ENCODE measurements around the gene EML4.
"Not testable (repeated sequence)": the region's sequence is repeated elsewhere in the genome, so short reads cannot be mapped to it uniquely, and the experiment has no call there.

Gene EML4

GRCh38 chr2:42171396-42171980 lies 2.3 kb downstream of the EML4 start:
- no peak for DNase-seq (ENCODE audit: low read depth)

GRCh38 chr2:42172020-42172419 lies 2.9 kb downstream of the EML4 start:
- no peak for DNase-seq (ENCODE audit: low read depth)

DNA sequence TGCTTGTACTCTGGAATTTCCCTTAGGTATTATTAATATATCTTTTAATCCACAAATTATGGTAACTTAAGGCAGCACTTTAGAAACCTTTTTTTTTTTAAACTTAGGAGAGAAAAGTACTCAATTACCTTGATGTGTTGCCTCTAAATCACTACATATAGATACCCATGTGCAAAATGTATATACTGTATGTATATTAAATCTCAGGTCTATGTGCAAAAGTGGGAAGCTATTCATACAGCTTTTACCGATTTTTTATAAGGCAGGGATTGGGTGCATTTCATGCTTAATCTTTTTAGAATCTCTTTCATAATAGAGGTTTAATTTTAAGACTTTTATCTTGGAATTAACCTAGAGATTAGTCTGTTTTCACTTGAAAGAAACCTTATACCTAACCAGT lies 3.4 kb downstream of the EML4 start:
- no peak for DNase-seq (ENCODE audit: low read depth)

DNA sequence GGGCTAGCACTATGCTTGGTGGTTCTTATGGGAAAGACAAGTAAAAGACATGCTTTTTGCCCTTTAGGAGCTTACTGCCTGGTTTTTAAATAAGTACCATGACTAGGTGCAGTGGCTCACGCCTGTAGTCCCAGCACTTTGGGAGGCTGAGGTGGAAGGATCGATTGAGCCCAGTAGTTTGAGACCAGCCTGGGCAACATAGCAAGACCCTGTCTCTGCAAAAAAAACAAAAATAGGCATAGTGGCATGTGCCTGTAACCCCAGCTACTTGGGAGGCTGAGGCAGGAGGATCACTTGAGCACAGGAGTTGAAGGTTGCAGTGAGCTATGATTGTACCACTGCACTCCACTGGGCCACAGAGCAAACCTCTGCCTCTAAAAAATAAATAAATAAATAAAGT lies 4.3 kb downstream of the EML4 start:
- not testable (repeated sequence) for DNase-seq (ENCODE audit: low read depth)

DNA sequence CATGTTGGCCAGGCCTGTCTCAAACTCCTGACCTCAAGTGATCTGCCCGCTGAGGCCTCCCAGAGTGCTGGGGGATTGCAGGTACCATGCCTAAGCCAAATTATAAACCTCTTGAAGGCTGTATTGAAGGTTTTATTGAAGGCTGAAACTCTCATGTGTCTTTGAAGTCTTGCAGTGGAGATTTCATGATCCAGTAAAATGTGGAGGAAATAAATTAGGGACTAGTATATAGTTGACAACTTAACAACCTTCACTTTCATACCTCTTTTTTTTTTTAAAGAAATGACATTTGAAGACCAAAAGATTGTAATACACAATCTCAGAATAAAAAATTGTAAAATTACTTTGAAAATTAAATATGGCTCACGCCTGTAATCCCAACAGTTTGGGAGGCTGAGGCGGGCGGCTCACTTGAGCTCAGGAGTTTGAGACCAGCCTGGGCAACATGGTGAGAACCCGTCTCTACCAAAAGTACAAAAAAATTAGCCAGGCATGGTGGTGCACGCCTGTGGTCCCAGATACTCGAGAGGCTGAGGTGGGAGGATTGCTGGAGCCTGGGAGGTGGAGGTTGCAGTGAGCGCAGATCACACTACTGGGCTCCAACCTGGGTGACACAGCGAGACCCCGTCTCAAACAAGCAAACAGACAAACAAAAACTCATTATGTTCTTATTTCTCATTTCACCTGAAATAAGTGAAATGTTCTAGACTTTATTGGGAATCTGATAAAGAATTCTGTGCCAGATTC lies 8.0 kb downstream of the EML4 start:
- DNase-seq (ENCODE audit: low read depth), result no peak

DNA sequence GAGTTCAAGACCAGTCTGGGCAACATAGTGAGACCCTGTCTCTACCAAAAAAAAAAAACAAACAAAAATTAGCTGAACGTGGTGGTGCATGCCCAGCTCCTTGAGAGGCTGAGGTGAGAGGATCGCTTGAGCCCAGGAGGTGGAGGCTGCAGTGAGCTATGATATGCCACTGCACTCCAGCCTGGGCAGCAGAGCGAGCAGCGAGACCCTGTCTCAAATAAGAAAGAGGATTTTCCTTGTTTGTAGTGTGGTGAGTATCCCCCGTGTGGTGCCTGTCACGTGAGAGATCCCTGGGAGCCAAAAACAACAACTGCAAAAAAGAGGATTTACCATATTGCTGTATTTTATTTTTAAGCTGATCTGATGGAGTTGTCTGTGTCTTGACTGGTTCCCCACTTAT lies 9.2 kb downstream of the EML4 start:
- no peak for DNase-seq (ENCODE audit: low read depth)

DNA sequence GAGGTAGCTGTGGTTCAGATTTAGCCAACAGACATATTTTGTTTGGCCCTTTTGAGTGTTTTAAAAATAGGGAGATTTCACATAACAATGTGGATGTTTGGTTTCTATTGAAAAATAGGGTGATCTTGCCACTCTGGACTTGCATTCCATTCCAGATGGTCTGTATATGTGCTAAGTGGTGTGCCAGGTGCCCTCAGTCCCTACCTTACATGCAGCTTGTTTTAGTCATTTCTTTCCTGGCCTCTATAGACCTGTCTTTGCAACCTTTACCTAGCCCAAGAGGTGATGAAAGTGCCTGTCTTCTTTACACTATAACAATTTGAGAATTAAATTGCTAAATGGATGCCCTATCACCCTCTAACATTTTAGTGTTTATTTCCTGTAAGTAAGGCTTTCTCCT lies 11.1 kb downstream of the EML4 start:
- DNase-seq (ENCODE audit: low read depth), result no peak

DNA sequence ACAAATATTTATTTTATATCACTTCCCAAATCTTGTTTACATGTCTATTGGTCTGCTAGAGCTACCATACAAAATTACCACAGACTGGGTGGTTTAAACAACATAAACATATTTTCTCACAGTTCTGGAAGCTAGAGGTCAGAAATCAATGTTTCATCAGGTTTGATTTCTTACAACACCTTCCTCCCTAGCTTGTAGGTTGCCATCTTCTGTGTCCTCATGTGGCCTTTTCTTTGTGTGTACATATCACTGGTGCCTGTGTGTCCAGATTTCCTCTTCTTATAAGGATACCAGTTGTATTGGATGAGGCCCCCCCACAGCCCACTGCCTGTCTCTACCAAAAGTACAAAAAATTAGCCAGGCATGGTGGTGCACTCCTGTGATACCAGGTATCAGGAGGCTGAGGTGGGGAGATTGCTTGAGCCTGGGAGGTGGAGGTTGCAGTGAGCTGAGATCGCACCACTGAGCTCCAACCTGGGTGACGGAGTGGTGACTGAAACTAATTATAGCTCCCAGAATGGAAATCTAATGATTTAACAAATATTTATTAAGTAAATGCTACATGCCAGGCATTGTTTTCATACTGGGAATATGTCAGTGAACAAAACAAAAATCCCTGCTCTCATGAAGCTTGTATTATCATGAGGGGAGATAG lies 13.6 kb downstream of the EML4 start:
- no peak for DNase-seq (ENCODE audit: low read depth)

- no peak for DNase-seq (ENCODE audit: low read depth)
These were observed 14.6 kb downstream of the EML4 start for GRCh38 chr2:42183775-42184174.

DNA sequence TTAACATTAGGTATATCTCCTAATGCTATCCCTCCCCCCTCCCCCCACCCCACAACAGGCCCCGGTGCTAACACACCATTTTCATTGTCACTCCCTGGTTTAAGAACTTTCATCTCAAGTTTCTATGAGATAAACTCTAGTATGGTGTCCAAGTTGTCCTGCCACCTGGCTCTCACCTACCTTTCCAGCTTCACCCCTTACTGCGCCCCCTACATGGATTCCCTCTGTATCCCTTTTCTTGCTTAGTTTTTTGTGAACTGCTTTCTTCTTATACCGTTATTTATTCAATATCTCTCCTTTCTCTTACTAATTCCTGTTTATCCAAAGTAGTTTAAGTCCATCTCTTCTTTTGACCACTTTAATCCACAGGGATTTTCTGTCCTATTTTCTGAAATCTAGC lies 15.2 kb downstream of the EML4 start:
- no peak for DNase-seq (ENCODE audit: low read depth)

DNA sequence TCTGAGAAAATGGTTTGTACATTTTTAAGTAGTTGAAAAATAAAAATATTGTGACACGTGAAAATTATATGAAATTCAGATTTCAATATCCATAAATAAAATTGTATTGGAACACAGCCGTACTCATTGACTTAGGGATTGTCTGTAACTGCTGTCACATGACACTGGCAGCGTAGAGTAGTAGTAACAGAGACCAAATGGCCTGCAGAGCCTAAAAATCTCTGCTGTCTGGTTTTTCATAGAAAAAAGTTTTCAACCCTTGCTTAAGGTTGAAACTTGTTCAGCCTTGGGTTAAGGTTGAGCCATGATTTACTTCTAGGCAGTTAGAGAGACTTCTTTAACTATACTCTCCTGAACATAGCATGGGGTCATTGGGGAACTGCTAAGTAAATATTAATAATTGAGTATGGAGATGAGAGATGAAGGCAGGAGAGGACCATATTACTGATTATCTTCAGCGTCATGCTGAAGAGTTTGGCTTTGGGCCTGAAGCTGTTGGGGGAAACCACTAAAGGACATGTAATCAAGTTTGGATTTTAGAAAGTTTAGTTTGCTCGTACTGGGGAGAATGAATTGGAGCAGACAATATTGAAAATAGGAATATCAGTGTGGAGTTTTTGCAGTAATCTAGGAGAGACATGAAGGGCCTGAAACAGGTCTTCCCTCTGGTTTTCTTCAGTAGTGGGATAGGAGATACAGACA lies 16.2 kb downstream of the EML4 start:
- no peak for DNase-seq (ENCODE audit: low read depth)

GRCh38 chr2:42186366-42186765 lies 17.2 kb downstream of the EML4 start:
- no peak for DNase-seq (ENCODE audit: low read depth)

- DNase-seq (ENCODE audit: low read depth), result no peak
These were observed 17.9 kb downstream of the EML4 start for GRCh38 chr2:42186945-42187632.

GRCh38 chr2:42187886-42188285 lies 18.7 kb downstream of the EML4 start:
- DNase-seq (ENCODE audit: low read depth), result no peak

DNA sequence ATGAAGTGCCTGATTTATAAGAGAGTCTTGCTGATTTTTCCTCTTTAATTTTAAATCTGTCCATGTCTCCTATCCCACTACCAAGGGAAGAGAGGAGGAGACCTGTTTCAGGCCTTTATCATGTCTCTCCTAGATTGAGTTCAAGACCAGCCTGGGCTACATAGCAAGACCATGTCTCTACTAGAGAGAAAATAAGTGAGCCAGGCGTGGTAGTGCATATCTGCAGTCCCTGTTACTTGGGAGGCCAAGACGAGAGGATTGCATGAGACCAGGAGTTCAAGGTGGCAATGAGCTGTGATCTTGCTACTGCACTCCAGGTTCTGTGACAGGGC lies 20.0 kb downstream of the EML4 start:
- DNase-seq (ENCODE audit: low read depth), result no peak

DNA sequence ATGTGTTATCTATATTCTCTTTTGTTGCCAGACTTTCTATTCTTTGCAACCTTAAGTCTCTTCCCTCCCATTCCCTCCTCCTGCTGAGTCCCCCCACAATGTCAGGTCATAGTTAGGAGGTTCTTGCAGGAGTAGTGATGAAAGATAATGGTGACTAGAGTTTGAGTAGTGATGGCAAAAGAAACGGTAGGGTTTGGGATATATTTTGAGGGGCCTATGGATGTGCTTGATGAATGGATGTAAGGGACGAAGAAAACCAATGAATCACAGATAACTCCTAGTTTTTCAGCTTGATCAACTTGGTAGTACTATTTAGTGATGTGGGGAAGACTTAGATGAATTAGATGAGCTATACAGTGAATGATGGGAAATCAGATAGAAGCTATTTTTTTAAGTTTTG lies 21.0 kb downstream of the EML4 start:
- DNase-seq (ENCODE audit: low read depth), result no peak

- DNase-seq (ENCODE audit: low read depth), result no peak
These were observed 22.3 kb downstream of the EML4 start for GRCh38 chr2:42191285-42192009.

- no peak for DNase-seq (ENCODE audit: low read depth)
These were observed 22.8 kb downstream of the EML4 start for GRCh38 chr2:42192010-42192373.

DNA sequence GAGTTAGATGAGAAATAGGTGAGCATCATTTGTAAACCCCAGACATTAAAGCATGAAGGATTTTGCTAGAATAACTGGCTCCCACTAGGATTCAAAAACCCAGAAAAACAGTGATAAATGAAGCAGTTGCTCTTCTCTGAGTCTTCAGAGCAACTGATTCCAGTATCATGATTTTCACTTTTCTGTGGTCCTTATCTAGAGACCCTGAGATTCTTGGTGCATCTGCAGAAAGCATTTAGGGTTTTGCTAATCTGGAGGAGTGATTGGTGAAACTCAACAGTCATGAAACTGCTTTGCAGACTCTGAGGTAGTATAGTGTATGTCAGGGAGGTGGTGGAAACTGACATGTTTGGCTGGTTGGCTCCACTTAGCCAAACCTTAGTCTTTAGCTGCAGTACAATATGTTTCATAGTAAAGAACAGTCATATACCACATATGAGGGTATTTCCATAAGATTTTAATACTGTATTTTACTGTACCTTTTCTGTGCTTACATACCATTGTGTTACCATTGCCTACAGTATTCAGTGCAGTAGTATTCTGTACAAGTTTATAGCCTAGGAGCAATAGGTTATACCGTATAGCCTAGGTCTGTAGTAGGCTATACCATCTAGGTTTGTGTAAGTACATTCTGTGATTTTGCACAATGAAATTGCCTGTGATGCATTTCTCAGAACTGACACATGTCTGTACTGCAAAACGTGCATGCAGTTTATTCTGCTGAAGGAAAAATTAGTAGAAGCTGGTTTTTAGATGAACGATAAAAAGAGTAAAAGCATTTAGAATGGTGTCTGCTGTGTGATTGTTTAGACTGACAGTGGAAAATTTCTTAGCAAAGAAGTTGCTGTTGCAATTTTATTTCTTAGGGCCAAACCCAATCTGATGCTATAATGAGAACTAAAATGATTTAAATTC lies 23.8 kb downstream of the EML4 start:
- no peak for DNase-seq (ENCODE audit: low read depth)

GRCh38 chr2:42193722-42194187 lies 24.6 kb downstream of the EML4 start:
- no peak for DNase-seq (ENCODE audit: low read depth)

GRCh38 chr2:42194428-42194827 lies 25.3 kb downstream of the EML4 start:
- DNase-seq (ENCODE audit: low read depth), result no peak

Data from T follicular helper cell (primary cell).